ENCODE data around the gene FN3K. TPM values are rescaled to one million over a fixed set of nuclear protein-coding genes. Genes with fewer than 3 reads are reported as not detected.

Gene FN3K
- polyA plus RNA-seq, 2 of the 4 experiments (the other 2 are of a cell fraction): 1.3 to 13.2 TPM

DNA sequence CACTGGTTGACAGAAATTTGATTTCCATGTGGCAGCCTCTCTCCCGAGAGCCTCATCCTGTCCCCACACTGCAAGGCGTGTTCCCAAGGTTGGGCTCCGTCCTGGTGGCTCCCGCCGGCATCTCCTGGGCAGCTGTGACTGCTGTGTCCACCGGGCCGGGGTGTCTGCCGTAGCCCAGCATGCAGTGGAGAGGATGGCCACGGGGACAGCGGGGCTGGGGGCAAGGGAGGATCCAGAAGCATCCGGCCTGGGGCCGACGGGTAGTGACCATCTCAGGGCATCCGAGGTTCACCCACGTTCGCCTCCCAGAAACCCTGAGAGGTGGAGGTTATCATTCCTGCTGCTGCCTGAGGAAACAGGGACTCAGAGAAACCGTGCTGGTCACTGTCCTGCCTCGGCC lies 29.7 kb upstream of the FN3K start:
- Histone ChIP-seq H3K9me3 (no peaks in the 10 kb centered on the region), H3K4me1 (peaks cover 28% of the 10 kb centered on the region), H3K4me2 (no peak overlapping the region), H3K27ac (no peak overlapping the region), H3K4me3 (no peak overlapping the region)
- ChIA-PET POLR2A (no interaction called here), CTCF (no interaction called here)
- no peak for FAIRE-seq
- WGBS (ENCODE audit: missing lambda C conversion rate): 90% methylated on average over 18 of the region's 18 CpGs
- TF ChIP-seq GATA3 (IDR thresholded peaks at IDR 0.05; ENCODE audit: borderline replicate concordance) (no peak), CEBPB (IDR thresholded peaks at IDR 0.05) (no peak), EP300 (IDR thresholded peaks at IDR 0.05) (no peak), KDM5A (IDR thresholded peaks at IDR 0.05) (no peak), KDM1A (IDR thresholded peaks at IDR 0.05; ENCODE audit: low read depth) (no peak), TFCP2L1 (CRISPR knock-in tag; IDR thresholded peaks at IDR 0.05) (no peak), HEYL (CRISPR knock-in tag; IDR thresholded peaks at IDR 0.05) (no peak), RARB (CRISPR knock-in tag; IDR thresholded peaks at IDR 0.05) (no peak), FOXS1 (CRISPR knock-in tag; IDR thresholded peaks at IDR 0.05) (no peak), POLR2A (IDR thresholded peaks at IDR 0.05; ENCODE audit: low read length) (no peak), FOSL2 (IDR thresholded peaks at IDR 0.05) (no peak), FOSL2 (CRISPR knock-in tag; IDR thresholded peaks at IDR 0.05) (no peak), CHD2 (IDR thresholded peaks at IDR 0.05; ENCODE audit: low read length, partially characterized antibody) (no peak)
- TF ChIP-seq, protein P1, sequence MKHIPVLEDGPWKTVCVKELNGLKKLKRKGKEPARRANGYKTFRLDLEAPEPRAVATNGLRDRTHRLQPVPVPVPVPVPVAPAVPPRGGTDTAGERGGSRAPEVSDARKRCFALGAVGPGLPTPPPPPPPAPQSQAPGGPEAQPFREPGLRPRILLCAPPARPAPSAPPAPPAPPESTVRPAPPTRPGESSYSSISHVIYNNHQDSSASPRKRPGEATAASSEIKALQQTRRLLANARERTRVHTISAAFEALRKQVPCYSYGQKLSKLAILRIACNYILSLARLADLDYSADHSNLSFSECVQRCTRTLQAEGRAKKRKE (CRISPR knock-in tag; IDR thresholded peaks at IDR 0.05; ENCODE audit: low read depth): no peak
- TF ChIP-seq, protein P2, sequence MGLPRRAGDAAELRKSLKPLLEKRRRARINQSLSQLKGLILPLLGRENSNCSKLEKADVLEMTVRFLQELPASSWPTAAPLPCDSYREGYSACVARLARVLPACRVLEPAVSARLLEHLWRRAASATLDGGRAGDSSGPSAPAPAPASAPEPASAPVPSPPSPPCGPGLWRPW (IDR thresholded peaks at IDR 0.05): no peak
- TF ChIP-seq, protein P3, sequence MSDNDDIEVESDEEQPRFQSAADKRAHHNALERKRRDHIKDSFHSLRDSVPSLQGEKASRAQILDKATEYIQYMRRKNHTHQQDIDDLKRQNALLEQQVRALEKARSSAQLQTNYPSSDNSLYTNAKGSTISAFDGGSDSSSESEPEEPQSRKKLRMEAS (IDR thresholded peaks at IDR 0.05): no peak
- TF ChIP-seq, protein P4, sequence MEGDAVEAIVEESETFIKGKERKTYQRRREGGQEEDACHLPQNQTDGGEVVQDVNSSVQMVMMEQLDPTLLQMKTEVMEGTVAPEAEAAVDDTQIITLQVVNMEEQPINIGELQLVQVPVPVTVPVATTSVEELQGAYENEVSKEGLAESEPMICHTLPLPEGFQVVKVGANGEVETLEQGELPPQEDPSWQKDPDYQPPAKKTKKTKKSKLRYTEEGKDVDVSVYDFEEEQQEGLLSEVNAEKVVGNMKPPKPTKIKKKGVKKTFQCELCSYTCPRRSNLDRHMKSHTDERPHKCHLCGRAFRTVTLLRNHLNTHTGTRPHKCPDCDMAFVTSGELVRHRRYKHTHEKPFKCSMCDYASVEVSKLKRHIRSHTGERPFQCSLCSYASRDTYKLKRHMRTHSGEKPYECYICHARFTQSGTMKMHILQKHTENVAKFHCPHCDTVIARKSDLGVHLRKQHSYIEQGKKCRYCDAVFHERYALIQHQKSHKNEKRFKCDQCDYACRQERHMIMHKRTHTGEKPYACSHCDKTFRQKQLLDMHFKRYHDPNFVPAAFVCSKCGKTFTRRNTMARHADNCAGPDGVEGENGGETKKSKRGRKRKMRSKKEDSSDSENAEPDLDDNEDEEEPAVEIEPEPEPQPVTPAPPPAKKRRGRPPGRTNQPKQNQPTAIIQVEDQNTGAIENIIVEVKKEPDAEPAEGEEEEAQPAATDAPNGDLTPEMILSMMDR (IDR thresholded peaks at IDR 0.05): no peak
- TF ChIP-seq, protein P5, sequence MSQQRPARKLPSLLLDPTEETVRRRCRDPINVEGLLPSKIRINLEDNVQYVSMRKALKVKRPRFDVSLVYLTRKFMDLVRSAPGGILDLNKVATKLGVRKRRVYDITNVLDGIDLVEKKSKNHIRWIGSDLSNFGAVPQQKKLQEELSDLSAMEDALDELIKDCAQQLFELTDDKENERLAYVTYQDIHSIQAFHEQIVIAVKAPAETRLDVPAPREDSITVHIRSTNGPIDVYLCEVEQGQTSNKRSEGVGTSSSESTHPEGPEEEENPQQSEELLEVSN (IDR thresholded peaks at IDR 0.05; ENCODE audit: borderline replicate concordance, low read depth): no peak
- DNase-seq (ENCODE audit: low read depth in 1 of 2, low spot score in 1 of 2): no peak
- ATAC-seq: no peak

DNA sequence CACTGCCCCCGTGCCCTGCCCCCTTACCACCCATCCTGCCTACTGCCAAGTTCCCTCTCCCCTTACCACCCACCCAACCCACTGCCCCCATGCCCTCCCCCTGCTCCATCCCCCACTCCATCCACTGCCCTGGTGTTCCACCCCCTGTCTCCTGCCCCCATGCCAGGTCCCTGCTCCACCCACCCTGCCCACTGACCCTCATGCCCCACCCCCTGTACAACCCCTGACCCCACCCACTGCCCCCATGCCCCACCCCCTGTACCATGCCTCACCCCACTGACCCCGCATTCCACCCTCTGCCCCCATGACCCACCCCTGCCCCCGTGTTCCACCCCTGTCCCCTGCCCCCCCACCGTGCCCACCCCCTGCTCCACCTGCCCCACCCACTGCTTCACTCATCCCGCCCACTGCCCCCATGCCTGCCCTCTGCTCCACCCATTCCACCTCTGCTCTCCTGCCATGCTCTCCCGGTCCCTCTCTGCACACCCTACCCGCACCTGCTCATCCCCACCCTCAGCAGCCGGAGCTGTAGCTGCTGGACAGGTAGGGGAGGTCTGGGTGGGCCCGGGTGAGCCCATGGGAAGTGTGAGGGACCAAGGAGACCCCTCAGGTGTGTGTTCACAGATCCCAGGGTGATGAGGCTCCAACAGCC lies 26.3 kb upstream of the FN3K start:
- FAIRE-seq (no peak), ATAC-seq (peak in 1 of 2 experiments; percentile 11; a peak in 2 of 6 replicates), DNase-seq (ENCODE audit: low read depth in 1 of 2, low spot score in 1 of 2) (peak in 1 of 2 experiments; percentile 44)
- Histone ChIP-seq H3K9me3 (no peaks in the 10 kb centered on the region), H3K4me1 (peaks cover 10% of the 10 kb centered on the region), H3K27ac (peak overlapping the region in 1 of 2 experiments; percentile 36; a peak in 1 of 6 replicates), H3K4me2 (peak overlapping the region; percentile 53; the same call in 1 of the 3 replicates), H3K4me3 (no peak overlapping the region)
- WGBS (ENCODE audit: missing lambda C conversion rate): 50% methylated on average over 4 of the region's 9 CpGs
- ChIA-PET POLR2A (no interaction called here), CTCF (interaction anchor here (1.7 kb wide), 1 partner anchor 12 kb away, joined by 7 read pairs; no protein-coding TSS in a partner anchor)
- TF ChIP-seq NR3C1 (IDR thresholded peaks at IDR 0.05) (no peak), MAZ (IDR thresholded peaks at IDR 0.05; ENCODE audit: borderline replicate concordance, low read depth, low read length) (no peak), FOSB (CRISPR knock-in tag; IDR thresholded peaks at IDR 0.05) (no peak), SREBF2 (IDR thresholded peaks at IDR 0.05) (no peak), KDM1A (IDR thresholded peaks at IDR 0.05; ENCODE audit: low read depth) (no peak), GATA3 (IDR thresholded peaks at IDR 0.05; ENCODE audit: borderline replicate concordance) (no peak), RFX5 (IDR thresholded peaks at IDR 0.05) (no peak), CBX2 (IDR thresholded peaks at IDR 0.05; ENCODE audit: borderline replicate concordance, low read depth) (no peak), HOXB13 (CRISPR knock-in tag; IDR thresholded peaks at IDR 0.05; ENCODE audit: low read depth) (no peak), EHMT2 (IDR thresholded peaks at IDR 0.05; ENCODE audit: low read depth) (no peak), EP300 (IDR thresholded peaks at IDR 0.05) (no peak), POLR2AphosphoS2 (conservative IDR thresholded peaks at IDR 0.05; ENCODE audit: low read length) (no peak), HOXA7 (CRISPR knock-in tag; IDR thresholded peaks at IDR 0.05) (no peak), JUN (IDR thresholded peaks at IDR 0.05) (no peak), RARB (CRISPR knock-in tag; IDR thresholded peaks at IDR 0.05) (no peak), TFCP2L1 (CRISPR knock-in tag; IDR thresholded peaks at IDR 0.05) (no peak), NFE2L2 (conservative IDR thresholded peaks at IDR 0.05; ENCODE audit: low read length) (no peak)
- TF ChIP-seq, protein P4 (IDR thresholded peaks at IDR 0.05): no peak
- TF ChIP-seq, protein P3 (IDR thresholded peaks at IDR 0.05): no peak
